HEK293 (cell line): Measurements from ENCODE around the gene CIZ1.

Experiments used
- CTCF ChIA-PET: fragments of 350-600 bp; formaldehyde crosslinking; extraction: SDS; loops from one replicate; lab custom pipeline; 2021; ENCODE audit warnings: antibody characterized with exemption; lab: Yijun Ruan, JAX
- POLR2A ChIA-PET: fragments of 300-600 bp; formaldehyde crosslinking; extraction: SDS; loops from one replicate; lab custom pipeline; 2020; ENCODE audit warnings: antibody characterized with exemption, inconsistent platforms; lab: Yijun Ruan, JAX
- H3K27ac ChIP-seq: fragments of 200-500 bp; sonication (Bioruptor generic); 2 replicates; pipeline ENCODE4 v1.5.1; 2014; ENCODE audit warnings: low read depth, low read length, control low read depth, inconsistent platforms; ENCODE audit errors: extremely low read depth
- H3K36me3 ChIP-seq, 2 experiments: fragments of 200-500 bp in 1 of 2; sonication (Bioruptor generic) in 1 of 2; 1 replicate in 1 of 2; 2 replicates in 1 of 2; pipeline ENCODE4 v1.5.1; 2014 to 2017; ENCODE audit warnings: inconsistent platforms in 2 of 2, low read length in 2 of 2; ENCODE audit not compliant: control insufficient read depth in 2 of 2, insufficient read depth in 1 of 2
- H3K4me1 ChIP-seq: fragments of 200-500 bp; sonication (Bioruptor generic); 2 replicates; pipeline ENCODE4 v1.5.1; 2014; ENCODE audit warnings: mild to moderate bottlenecking, low read length, inconsistent platforms; ENCODE audit not compliant: control insufficient read depth, insufficient read depth
- H3K4me3 ChIP-seq: 2 replicates; pipeline ENCODE4 v1.5.1; 2011; ENCODE audit warnings: low read depth, mild to moderate bottlenecking, control low read depth, low read length, moderate library complexity
- H3K9me3 ChIP-seq: fragments of 200-500 bp; sonication (Bioruptor generic); 2 replicates; pipeline ENCODE4 v1.5.1; 2014; ENCODE audit warnings: low read depth, low read length, inconsistent platforms; ENCODE audit not compliant: control insufficient read depth, insufficient read depth
- ATF2 ChIP-seq: fragments of 450-650 bp; formaldehyde crosslinking; IDR thresholded peaks from 2 replicates; pipeline ENCODE4 v1.5.1; 2016; ENCODE audit warnings: missing biosample characterization, missing genetic modification characterization, low read depth
- EGR2 ChIP-seq: fragments of 450-650 bp; formaldehyde crosslinking; IDR thresholded peaks from 2 replicates; pipeline ENCODE4 v1.5.1; 2016; ENCODE audit warnings: low read depth, missing biosample characterization, missing genetic modification characterization
- ELK4 ChIP-seq: IDR thresholded peaks from 2 replicates; pipeline ENCODE4 v1.6.1; 2011; ENCODE audit warnings: mild to moderate bottlenecking, low read depth, low read length, borderline replicate concordance
- GLIS1 ChIP-seq: fragments of 450-650 bp; formaldehyde crosslinking; IDR thresholded peaks from 2 replicates; pipeline ENCODE4 v1.5.1; 2016; ENCODE audit warnings: missing biosample characterization, missing genetic modification characterization
- KLF16 ChIP-seq: fragments of 450-650 bp; formaldehyde crosslinking; IDR thresholded peaks from 2 replicates; pipeline ENCODE4 v1.5.1; 2017; ENCODE audit warnings: missing biosample characterization, missing genetic modification characterization
- OSR2 ChIP-seq: fragments of 450-650 bp; formaldehyde crosslinking; IDR thresholded peaks from 2 replicates; pipeline ENCODE4 v1.5.1; 2016; ENCODE audit warnings: missing biosample characterization, missing genetic modification characterization
- PBX3 ChIP-seq: sonication (generic); formaldehyde crosslinking; IDR thresholded peaks from 2 replicates; pipeline ENCODE4 v1.8.1; 2022; ENCODE audit warnings: mild to moderate bottlenecking, moderate library complexity, missing genetic modification reagents
- WT1 ChIP-seq: fragments of 450-650 bp; formaldehyde crosslinking; IDR thresholded peaks from 2 replicates; pipeline ENCODE4 v1.5.1; 2016; ENCODE audit warnings: missing biosample characterization, missing genetic modification characterization
- ZFHX2 ChIP-seq: fragments of 450-650 bp; formaldehyde crosslinking; conservative IDR thresholded peaks from 2 replicates; pipeline ENCODE4 v1.5.1; 2016; ENCODE audit warnings: missing biosample characterization, missing genetic modification characterization
- ZFP3 ChIP-seq: fragments of 450-650 bp; formaldehyde crosslinking; IDR thresholded peaks from 2 replicates; pipeline ENCODE4 v1.5.1; 2016; ENCODE audit warnings: low read depth, missing biosample characterization, missing genetic modification characterization
- ZIC2 ChIP-seq: fragments of 450-650 bp; formaldehyde crosslinking; IDR thresholded peaks from 2 replicates; pipeline ENCODE4 v1.5.1; 2016; ENCODE audit warnings: missing biosample characterization, missing genetic modification characterization
- ZNF174 ChIP-seq: fragments of 450-650 bp; formaldehyde crosslinking; IDR thresholded peaks from 2 replicates; pipeline ENCODE4 v1.5.0; 2017; ENCODE audit warnings: missing biosample characterization, mild to moderate bottlenecking, missing genetic modification characterization
- ZNF175 ChIP-seq: fragments of 450-650 bp; formaldehyde crosslinking; IDR thresholded peaks from 2 replicates; pipeline ENCODE4 v1.5.1; 2016; ENCODE audit warnings: missing biosample characterization, missing genetic modification characterization
- ZNF19 ChIP-seq: fragments of 450-650 bp; formaldehyde crosslinking; IDR thresholded peaks from 2 replicates; pipeline ENCODE4; 2016; ENCODE audit warnings: missing biosample characterization, missing genetic modification characterization, low read depth
- ZNF214 ChIP-seq: fragments of 450-650 bp; formaldehyde crosslinking; IDR thresholded peaks from 2 replicates; pipeline ENCODE4 v1.5.1; 2017; ENCODE audit warnings: missing biosample characterization, mild to moderate bottlenecking, missing genetic modification characterization, borderline replicate concordance
- ZNF221 ChIP-seq: fragments of 450-650 bp; formaldehyde crosslinking; IDR thresholded peaks from 2 replicates; pipeline ENCODE4 v1.5.1; 2017; ENCODE audit warnings: missing biosample characterization, missing genetic modification characterization, borderline replicate concordance
- ZNF274 ChIP-seq, 2 experiments: fragments of 200-500 bp in 1 of 2; fragments of 450-650 bp in 1 of 2; sonication (Bioruptor generic) in 1 of 2; formaldehyde crosslinking in 1 of 2; IDR thresholded peaks; 2 replicates each; pipeline versions ENCODE4 v1.5.1 to v1.6.1; 2014 to 2016; ENCODE audit warnings: borderline replicate concordance in 1 of 2, inconsistent platforms in 1 of 2, low read length in 1 of 2, missing biosample characterization in 1 of 2, missing genetic modification characterization in 1 of 2
- ZNF302 ChIP-seq: fragments of 450-650 bp; formaldehyde crosslinking; IDR thresholded peaks from 2 replicates; pipeline ENCODE4 v1.5.1; 2016; ENCODE audit warnings: missing biosample characterization, missing genetic modification characterization, low read depth
- ZNF335 ChIP-seq: fragments of 450-650 bp; formaldehyde crosslinking; conservative IDR thresholded peaks from 2 replicates; pipeline ENCODE4 v1.5.1; 2016; ENCODE audit warnings: missing biosample characterization, missing genetic modification characterization
- ZNF510 ChIP-seq: fragments of 450-650 bp; formaldehyde crosslinking; IDR thresholded peaks from 2 replicates; pipeline ENCODE4 v1.5.1; 2018; ENCODE audit warnings: mild to moderate bottlenecking, missing genetic modification characterization, missing biosample characterization; ENCODE audit not compliant: insufficient replicate concordance
- ZNF513 ChIP-seq: fragments of 450-650 bp; IDR thresholded peaks from 2 replicates; pipeline ENCODE4 v1.5.1; 2018; ENCODE audit warnings: missing biosample characterization, missing genetic modification characterization
- ZNF596 ChIP-seq: fragments of 450-650 bp; IDR thresholded peaks from 2 replicates; pipeline ENCODE4 v1.5.0; 2018; ENCODE audit warnings: missing biosample characterization, mild to moderate bottlenecking, missing genetic modification characterization, moderate library complexity
- ZNF610 ChIP-seq: fragments of 450-650 bp; formaldehyde crosslinking; IDR thresholded peaks from 2 replicates; pipeline ENCODE4 v1.5.1; 2016; ENCODE audit warnings: missing biosample characterization, missing genetic modification characterization, borderline replicate concordance
- ZNF701 ChIP-seq: fragments of 450-650 bp; formaldehyde crosslinking; IDR thresholded peaks from 2 replicates; pipeline ENCODE4 v1.5.1; 2016; ENCODE audit warnings: missing biosample characterization, missing genetic modification characterization
- ZNF785 ChIP-seq: fragments of 450-650 bp; formaldehyde crosslinking; IDR thresholded peaks from 2 replicates; pipeline ENCODE4 v1.5.1; 2016; ENCODE audit warnings: missing biosample characterization, missing genetic modification characterization
- ZNF837 ChIP-seq: fragments of 450-650 bp; formaldehyde crosslinking; IDR thresholded peaks from 2 replicates; pipeline ENCODE4 v1.5.1; 2016; ENCODE audit warnings: missing biosample characterization, missing genetic modification characterization
- ZSCAN23 ChIP-seq: fragments of 450-650 bp; formaldehyde crosslinking; IDR thresholded peaks from 2 replicates; pipeline ENCODE4 v1.5.1; 2016; ENCODE audit warnings: missing biosample characterization, missing genetic modification characterization

CIZ1 gene

GRCh38 chr9:128127568-128127989, 63.8 kb downstream of the CIZ1 start, which contains the start of gene PTGES2 (continued):
- TF ChIP-seq ZNF19 (tag by site-specific recombination) (no peak), ZNF274 (IDR thresholded peaks at IDR 0.05; ENCODE audit: low read length) (no peak), ZNF274 (tag by site-specific recombination; IDR thresholded peaks at IDR 0.05; ENCODE audit: borderline replicate concordance) (no peak), WT1 (tag by site-specific recombination) (no peak), ZNF513 (tag by site-specific recombination) (peak; percentile 60), ELK4 (no peak), ZNF221 (tag by site-specific recombination) (no peak), KLF16 (tag by site-specific recombination) (no peak), ZNF596 (tag by site-specific recombination) (peak; percentile 50; the same call in 1 of the 2 replicates), ZFP3 (tag by site-specific recombination) (no peak), ZNF335 (tag by site-specific recombination) (no peak), ZNF175 (tag by site-specific recombination) (no peak), ZNF837 (tag by site-specific recombination) (no peak), ZNF610 (tag by site-specific recombination) (0 out of 2 replicates have a peak, but pooled peaks have one; percentile 14), EGR2 (no peak), ZNF214 (tag by site-specific recombination) (no peak), ATF2 (tag by site-specific recombination) (no peak), ZNF785 (tag by site-specific recombination) (no peak), ZNF302 (tag by site-specific recombination) (no peak), ZNF174 (tag by site-specific recombination) (no peak), OSR2 (tag by site-specific recombination) (no peak)

- H3K36me3 ChIP-seq, result peaks cover 0 to 48% of the 10 kb centered on the region in 2 experiments; a peak in 2 of 3 replicates
- POLR2A ChIA-PET, result interaction anchor here (0.5 to 1.4 kb wide), 3 partner anchors 34 to 308 kb away, joined by 3 to 5 read pairs (median 4); partner anchors contain the start of genes BBLN and NAIF1
- H3K27ac ChIP-seq, result no peak overlapping the region
- TF ChIP-seq ZSCAN23 (no peak), PBX3 (CRISPR knock-in tag) (no peak), ZNF510 (tag by site-specific recombination) (no peak), ZFHX2 (tag by site-specific recombination) (peak; percentile 49), ZNF701 (tag by site-specific recombination) (no peak), GLIS1 (tag by site-specific recombination) (peak; percentile 95), EGR2 (peak; percentile 30; the same call in 1 of the 2 replicates), OSR2 (tag by site-specific recombination) (no peak), ZIC2 (peak; percentile 68)
These were observed 65.6 kb downstream of the CIZ1 start for GRCh38 chr9:128125580-128126354.

More at GRCh38 chr9:128125580-128126354, 65.6 kb downstream of the CIZ1 start:
- Histone ChIP-seq H3K4me1 (no peaks in the 10 kb centered on the region), H3K9me3 (no peaks in the 10 kb centered on the region), H3K4me3 (no peak overlapping the region)
- CTCF ChIA-PET, result interaction anchor here (0.5 to 2.7 kb wide), 17 partner anchors 8 to 216 kb away, joined by 3 to 29 read pairs (median 5); partner anchors contain the start of gene CIZ1
